ENCODE measurements around the gene CETN3.
"Not testable (repeated sequence)": the region's sequence is repeated elsewhere in the genome, so short reads cannot be mapped to it uniquely, and the experiment has no call there.

Gene CETN3

DNA sequence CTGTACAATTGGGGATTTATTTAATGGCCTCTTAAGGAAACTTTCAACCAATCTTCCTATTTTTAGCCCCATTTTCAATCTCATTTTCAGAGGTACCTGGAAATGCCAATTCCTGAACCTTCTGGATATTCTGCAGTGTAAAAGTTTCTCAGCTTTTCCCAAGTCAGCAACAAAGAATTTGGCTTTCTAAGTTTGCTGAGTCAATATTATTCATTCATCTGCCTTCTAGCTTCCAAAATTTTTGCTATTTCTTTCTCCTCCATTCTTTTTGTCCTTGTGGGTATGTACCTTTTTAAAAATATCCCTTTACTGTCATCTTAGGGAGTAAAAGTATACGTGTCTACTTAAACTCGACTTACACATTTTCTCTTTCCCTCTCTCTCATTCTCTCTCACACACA, 25.7 kb downstream of the CETN3 start:
- no peak for DNase-seq (ENCODE audit: low spot score)

DNA sequence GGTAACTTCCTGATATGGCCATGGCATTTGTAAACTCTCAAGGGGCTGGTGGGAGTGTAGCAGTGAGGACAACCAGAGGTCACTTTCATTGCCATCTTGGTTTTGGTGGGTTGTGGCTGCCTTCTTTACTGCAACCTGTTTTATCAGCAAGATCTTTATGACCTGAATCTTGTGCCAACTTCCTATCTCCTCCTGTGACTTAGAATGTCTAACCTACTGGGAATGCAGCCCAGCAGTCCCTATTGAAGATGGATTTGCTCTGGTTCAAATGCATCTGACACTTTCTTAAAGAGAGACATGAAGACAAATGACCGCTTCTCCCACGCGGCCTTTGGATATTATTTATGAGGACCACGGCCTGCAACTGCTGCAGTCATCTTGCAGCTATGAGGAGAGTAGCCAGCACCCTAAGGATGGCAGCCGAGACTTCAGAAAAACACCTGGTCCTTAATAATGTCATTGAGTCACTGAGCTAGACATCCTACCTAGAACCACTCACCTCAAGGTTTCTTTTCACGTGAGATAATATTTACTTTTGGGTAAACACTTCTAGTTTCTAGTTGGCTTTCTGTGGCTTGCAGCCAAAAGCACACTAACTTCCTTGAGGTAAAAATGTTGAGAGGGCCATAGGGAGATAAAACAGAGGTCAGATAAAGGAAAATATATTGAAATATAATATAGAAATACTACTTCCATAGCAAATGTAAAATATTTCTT, 28.2 kb downstream of the CETN3 start:
- no peak for DNase-seq (ENCODE audit: low spot score)

GRCh38 chr5:90379652-90380051, 29.9 kb downstream of the CETN3 start:
- DNase-seq (ENCODE audit: low spot score) = no peak

- no peak for DNase-seq (ENCODE audit: low spot score)
These were observed 30.8 kb downstream of the CETN3 start for GRCh38 chr5:90378752-90379151.

DNA sequence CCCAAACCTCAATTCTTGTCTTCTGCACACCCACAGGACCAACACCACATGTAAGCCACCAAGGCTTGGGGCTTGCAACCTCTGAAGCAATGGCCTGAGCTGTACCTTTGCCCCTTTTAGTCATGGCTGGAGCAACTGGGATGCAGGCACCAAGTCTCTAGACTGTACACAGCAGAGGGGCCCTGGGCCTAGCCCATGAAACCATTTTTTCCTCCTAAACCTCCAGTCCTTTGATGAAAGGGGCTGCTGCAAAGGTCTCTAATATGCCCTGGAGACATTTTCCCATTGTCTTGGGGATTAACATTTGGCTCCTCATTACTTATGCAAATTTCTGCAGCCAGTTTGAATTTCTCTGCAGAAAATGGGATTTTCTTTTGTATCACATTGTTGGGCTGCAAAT, 38.3 kb downstream of the CETN3 start:
- DNase-seq (ENCODE audit: low spot score) = not testable (repeated sequence)

- DNase-seq (ENCODE audit: low spot score) = no peak
These were observed 40.9 kb downstream of the CETN3 start for GRCh38 chr5:90368454-90369246.

GRCh38 chr5:90367879-90368278, 41.7 kb downstream of the CETN3 start:
- no peak for DNase-seq (ENCODE audit: low spot score)

- no peak for DNase-seq (ENCODE audit: low spot score)
These were observed 42.6 kb downstream of the CETN3 start for GRCh38 chr5:90366948-90367347.

- DNase-seq (ENCODE audit: low spot score) = no peak
These were observed 44.2 kb downstream of the CETN3 start for GRCh38 chr5:90365328-90365727.

GRCh38 chr5:90359073-90359920, 50.3 kb downstream of the CETN3 start:
- DNase-seq (ENCODE audit: low spot score) = no peak

DNA sequence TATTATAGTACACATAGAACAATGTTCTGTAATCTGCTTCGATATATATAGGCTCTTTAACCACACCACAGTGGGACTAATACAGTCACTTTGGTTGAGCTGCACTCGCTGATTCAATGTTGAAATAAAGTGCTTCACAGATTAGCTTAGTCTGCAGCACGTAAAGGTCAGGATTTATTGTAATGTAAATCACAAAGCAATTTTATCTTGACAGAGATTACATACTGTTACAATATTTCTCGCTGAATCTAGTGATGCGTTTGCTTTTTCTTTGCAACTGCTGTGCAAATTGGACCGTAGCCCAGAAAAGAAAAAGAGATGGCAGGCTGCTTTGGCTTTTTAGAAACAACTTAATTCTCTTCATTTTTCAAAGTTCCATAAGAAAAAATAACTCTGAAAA, 52.9 kb downstream of the CETN3 start:
- no peak for DNase-seq (ENCODE audit: low spot score)

- DNase-seq (ENCODE audit: low spot score) = no peak
These were observed 53.4 kb downstream of the CETN3 start for GRCh38 chr5:90356176-90356575.

DNA sequence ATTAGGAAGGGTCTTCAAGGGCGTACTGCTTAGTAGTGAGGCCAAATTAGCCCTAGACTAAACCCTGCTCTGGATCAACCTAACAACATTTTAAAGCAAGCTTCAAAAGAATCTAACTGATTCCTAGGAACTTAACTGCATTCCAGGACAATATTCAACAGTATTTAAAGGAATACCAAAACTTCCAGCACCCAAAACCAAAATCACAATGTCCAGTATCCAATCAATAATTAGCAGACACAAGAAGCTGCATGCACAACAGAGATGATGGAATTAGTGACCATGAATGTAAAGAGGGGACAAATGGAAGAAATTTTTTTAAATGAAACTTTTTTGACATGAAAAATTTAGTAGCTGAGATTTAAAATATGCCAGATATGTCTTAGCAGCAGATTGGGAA, 53.9 kb downstream of the CETN3 start:
- no peak for DNase-seq (ENCODE audit: low spot score)

DNA sequence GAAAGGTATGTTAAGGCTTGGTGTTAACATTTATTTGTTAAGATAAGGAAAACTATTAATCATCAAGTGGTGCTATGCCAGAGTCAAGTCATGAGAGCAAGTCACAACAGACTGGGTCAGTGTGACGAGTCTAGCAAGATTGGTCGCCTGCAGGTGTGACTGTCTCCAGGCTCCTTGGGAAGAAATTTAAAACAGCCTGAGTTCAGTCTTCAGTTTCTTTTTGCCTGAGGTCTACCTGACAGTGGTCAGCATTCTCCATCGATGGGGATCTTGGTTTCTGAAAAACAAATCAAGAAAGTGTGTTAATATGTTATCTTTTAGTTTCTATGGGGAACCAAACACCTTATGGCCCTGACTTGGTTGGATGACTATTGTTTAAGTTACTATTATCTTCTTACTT, 56.3 kb downstream of the CETN3 start:
- no peak for DNase-seq (ENCODE audit: low spot score)

DNA sequence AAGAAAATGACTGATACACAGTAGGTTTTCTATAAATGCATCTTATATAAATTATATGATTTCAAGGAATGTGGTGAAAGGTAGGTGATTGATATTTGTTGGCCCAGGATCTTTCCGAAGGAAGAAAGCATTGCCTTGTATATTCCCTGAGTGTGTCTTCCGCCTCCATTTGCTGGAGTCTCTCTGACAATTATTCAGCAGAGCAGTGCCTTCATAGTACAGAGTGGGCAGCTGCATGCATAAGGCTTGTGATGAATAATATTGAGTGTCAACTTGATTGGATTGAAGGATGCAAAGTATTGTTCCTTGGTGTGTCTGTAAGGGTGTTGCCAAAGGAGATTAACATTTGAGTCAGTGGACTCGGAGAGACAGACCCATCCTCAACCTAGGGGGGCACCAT, 58.5 kb downstream of the CETN3 start:
- DNase-seq (ENCODE audit: low spot score) = no peak

DNA sequence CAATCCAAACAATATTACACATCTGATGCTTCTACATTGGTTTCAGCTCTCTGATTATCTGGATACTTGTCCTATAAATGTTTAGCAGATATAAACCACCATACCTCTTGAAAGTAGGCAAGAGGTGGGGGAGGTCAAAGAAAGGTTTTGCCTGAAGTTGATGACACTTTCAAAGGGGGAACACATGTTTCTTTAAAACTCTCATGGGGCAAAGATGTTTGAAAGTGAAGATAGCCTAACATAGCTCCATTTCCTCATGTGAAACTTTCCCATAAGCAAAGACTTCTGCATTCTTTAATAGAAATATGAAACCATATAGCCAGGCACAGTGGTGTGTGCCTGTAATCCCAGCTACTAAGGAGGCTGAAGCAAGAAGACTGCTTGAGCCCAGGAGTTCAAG, 62.1 kb downstream of the CETN3 start:
- no peak for DNase-seq (ENCODE audit: low spot score)

GRCh38 chr5:90345684-90346083, 63.9 kb downstream of the CETN3 start:
- no peak for DNase-seq (ENCODE audit: low spot score)

DNA sequence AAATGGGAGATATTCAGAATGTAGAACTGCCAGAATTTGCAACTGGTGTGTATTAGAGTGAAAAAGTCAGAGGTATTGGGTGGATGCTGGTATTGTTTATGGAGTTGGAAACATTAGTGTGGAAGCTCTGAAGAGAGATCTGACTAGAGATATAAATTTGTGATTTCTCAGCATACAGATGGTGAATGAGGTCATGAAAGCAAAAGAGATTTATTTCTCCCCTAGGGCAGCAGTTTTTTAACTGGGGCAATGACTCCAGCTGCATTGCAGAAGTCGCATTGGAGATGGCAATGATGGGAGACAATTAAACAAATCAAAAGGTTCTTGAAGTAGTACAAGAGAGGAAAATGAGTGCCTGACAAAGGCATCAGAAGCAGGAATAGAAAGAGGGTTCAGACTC, 64.9 kb downstream of the CETN3 start:
- no peak for DNase-seq (ENCODE audit: low spot score)

DNA sequence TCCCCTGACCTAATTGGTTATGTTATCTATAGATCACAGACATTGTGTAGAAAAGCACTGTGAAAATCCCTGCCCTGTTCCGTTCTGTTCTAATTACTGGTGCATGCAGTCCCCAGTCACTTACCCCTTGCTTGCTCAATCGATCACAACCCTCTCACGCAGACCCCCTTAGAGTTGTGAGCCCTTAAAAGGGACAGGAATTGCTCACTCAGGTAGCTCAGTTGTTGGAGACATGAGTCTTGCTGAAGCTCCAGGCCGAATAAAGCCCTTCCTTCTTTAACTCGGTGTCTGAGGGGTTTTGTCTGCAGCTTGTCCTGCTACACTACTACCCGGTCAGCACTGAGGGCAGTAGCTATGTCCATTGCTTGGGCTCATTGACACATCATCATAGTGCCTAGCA, 65.8 kb downstream of the CETN3 start:
- DNase-seq (ENCODE audit: low spot score) = not testable (repeated sequence)

GRCh38 chr5:90342576-90342975, 67.0 kb downstream of the CETN3 start:
- DNase-seq (ENCODE audit: low spot score) = no peak
